AG04449 (cell line): ENCODE data around the gene SHB.

Experiments used
- CTCF ChIA-PET: fragments of 350-600 bp; formaldehyde crosslinking; extraction: SDS; loops from one replicate; lab custom pipeline; 2021; ENCODE audit warnings: antibody characterized with exemption; lab: Yijun Ruan, JAX
- POLR2A ChIA-PET: fragments of 400-600, 350-600 bp; formaldehyde crosslinking; extraction: SDS; loops from one replicate; lab custom pipeline; 2020; ENCODE audit warnings: antibody characterized with exemption, inconsistent platforms; lab: Yijun Ruan, JAX
- DNase-seq: peaks from one replicate; pipeline ENCODE4 v3.0.0-alpha.2; 2010; ENCODE audit warnings: low read depth, low spot score
- H3K4me3 ChIP-seq: 2 replicates; pipeline ENCODE4 v1.5.1; 2011; ENCODE audit warnings: low read depth, mild to moderate bottlenecking, control low read depth, low read length
- TF ChIP-seq, protein P1 (sequence below): IDR thresholded peaks from one replicate; pipeline ENCODE4 v1.5.1; 2011; ENCODE audit warnings: mild to moderate bottlenecking, moderate library complexity, low read length, control low read depth, inconsistent platforms; ENCODE audit not compliant: insufficient read depth; ENCODE audit errors: missing control alignments

SHB gene

DNA sequence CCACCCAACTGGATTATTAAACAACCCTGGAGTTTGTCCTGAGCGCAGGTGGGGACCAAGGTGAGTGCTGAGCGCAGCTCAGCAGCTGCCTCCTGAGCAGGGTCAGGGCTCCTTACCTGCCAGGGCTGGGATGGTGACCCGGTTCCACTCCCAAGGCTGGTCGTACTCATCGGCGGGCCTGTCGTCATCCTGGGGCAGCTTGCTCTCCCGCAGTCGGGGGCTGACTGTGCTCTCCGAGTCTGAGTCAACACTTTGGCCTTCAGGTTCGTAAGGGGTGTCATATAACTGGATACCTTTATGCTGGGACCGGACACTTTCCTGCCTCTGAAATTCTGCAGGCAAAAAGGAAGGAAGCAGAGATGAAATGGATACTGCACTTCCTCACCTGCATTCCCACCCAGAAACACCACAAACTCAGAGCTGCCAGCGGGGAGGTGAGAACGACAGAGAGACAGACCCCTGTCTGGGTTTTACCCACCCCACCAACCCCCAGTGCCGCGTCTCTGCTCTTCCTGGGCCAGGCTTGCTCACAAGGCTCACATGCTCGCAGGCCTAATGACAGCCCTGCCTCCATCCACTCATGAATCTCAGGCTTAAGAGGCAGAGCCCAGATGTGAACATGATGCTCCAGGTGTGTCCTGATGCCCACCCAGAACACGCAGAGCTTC lies 94.4 kb downstream of the SHB start:
- no peak for DNase-seq
- POLR2A ChIA-PET, result no interaction called here
- CTCF ChIA-PET, result interaction anchor here (1.1 to 3.3 kb wide), 3 partner anchors 11 to 80 kb away, joined by 3 to 9 read pairs (median 3); no protein-coding TSS in a partner anchor
- H3K4me3 ChIP-seq, result no peak overlapping the region
- TF ChIP-seq, protein P1, sequence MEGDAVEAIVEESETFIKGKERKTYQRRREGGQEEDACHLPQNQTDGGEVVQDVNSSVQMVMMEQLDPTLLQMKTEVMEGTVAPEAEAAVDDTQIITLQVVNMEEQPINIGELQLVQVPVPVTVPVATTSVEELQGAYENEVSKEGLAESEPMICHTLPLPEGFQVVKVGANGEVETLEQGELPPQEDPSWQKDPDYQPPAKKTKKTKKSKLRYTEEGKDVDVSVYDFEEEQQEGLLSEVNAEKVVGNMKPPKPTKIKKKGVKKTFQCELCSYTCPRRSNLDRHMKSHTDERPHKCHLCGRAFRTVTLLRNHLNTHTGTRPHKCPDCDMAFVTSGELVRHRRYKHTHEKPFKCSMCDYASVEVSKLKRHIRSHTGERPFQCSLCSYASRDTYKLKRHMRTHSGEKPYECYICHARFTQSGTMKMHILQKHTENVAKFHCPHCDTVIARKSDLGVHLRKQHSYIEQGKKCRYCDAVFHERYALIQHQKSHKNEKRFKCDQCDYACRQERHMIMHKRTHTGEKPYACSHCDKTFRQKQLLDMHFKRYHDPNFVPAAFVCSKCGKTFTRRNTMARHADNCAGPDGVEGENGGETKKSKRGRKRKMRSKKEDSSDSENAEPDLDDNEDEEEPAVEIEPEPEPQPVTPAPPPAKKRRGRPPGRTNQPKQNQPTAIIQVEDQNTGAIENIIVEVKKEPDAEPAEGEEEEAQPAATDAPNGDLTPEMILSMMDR, result no peak

DNA sequence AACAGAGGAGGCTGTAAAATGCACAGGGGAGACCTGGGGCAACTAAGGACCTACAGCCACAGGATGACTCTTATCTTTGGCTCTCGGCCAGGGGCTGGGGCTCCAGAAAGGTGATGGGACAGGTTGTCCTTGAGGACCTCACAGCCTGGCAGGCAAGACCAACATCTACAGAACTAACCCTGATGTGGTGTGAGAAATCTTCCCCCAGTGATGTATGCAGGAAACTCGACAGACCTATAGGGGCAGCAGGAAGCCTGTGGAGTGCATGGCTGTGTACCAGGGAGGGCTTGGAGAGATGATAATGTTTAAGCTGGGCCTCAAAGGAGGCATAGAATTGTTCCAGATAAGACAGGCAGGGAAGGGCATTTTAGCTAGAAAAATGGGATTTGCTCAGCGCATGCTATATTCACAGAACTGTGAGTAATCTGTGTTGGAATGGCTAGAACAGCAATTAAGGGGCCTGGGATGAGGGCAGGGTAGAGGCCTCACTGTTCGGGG lies 96.6 kb downstream of the SHB start:
- H3K4me3 ChIP-seq, result no peak overlapping the region
- no peak for DNase-seq
- POLR2A ChIA-PET, result no interaction called here
- CTCF ChIA-PET, result interaction anchor here (0.6 to 3.3 kb wide), 4 partner anchors 11 to 106 kb away, joined by 3 to 9 read pairs (median 3); no protein-coding TSS in a partner anchor
- TF ChIP-seq, protein P1, result peak; percentile 36

DNA sequence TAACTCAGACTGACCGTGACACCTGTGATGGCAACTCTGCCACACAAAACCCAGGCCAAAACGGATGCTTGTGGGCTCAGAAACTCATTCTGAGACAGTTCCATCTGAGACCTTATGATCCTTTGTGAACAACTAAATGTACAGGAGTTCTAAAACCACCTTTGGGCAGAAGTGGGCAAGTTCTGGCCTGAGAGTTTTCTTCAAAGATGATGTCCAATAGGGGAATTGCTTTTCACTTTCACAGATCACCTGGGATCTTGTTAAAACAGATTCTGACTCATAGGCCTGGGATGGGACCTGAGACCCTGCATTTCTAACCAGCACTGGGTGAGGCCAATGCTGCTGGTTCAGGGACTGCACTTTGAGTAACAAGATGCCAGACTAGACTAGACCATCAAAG lies 97.3 kb downstream of the SHB start:
- CTCF ChIA-PET, result interaction anchor here (1.0 to 3.3 kb wide), 3 partner anchors 11 to 58 kb away, joined by 3 to 9 read pairs (median 4); no protein-coding TSS in a partner anchor
- H3K4me3 ChIP-seq, result no peak overlapping the region
- no peak for DNase-seq
- POLR2A ChIA-PET, result no interaction called here
- TF ChIP-seq, protein P1, result no peak

DNA sequence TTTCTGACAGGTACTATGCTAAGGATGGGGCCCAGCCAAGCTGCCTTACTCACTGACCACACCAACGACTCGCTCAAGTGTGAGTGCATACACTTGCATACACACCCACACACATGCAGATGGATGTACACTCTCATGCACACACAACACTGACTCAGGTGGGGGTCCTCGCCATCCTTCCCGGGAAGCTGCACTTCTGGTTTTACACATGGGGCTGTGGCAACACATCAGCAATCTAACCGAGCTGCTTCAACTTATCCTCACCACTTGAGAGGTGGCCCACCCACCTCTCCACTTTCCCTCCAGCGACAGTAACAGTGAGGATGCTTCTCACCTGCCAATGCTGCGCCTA lies 97.9 kb downstream of the SHB start:
- TF ChIP-seq, protein P1, result no peak
- DNase-seq, result no peak
- no peak overlapping the region for H3K4me3 ChIP-seq
- ChIA-PET CTCF (interaction anchor here (1.2 to 2.1 kb wide), 5 partner anchors 47 to 116 kb away, joined by 3 to 5 read pairs (median 4); no protein-coding TSS in a partner anchor), POLR2A (no interaction called here)

DNA sequence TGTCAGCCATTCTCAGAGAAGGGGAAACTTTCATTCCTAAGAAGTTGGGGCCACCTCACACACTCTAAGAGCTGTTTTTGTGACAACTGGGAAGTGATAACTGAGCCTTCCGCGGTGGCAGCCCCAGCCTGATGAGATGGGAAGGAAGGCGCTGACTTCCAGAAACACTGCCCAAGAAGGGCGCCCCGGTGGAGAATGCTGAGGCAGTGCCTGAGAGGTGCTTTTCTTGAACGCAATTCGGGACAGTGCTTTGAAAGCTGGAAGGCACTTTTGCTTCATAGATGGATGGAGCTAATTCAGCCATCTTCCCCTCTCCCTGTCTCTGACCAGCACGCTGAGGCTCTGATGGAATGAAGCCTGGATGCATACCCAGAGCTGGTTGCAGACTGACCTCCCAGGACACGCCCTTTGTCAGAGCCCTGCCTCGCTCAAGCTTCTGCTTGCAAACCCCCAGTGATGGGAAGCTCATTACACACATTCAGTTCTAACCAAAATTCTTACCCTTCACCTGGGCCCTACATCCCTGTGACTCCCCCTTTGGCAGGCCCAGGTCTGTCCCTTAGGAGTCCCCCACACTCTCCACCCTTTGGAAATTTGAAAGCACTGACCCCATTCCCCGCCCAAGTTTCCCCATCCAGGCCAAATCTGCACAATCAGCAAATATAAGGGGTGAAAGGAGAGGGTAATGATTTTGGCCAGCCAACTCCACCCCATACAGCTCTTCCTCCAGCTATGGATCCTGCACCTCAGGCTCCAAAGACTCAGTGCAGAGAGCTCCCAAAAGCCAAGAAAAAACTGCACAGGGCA lies 98.5 kb downstream of the SHB start:
- CTCF ChIA-PET, result interaction anchor here (1.2 to 2.1 kb wide), 6 partner anchors 31 to 117 kb away, joined by 3 to 5 read pairs (median 4); no protein-coding TSS in a partner anchor

More for the DNA sequence above, 98.5 kb downstream of the SHB start:
- H3K4me3 ChIP-seq, result no peak overlapping the region
- DNase-seq, result no peak
- TF ChIP-seq, protein P1, result no peak
- POLR2A ChIA-PET, result interaction anchor here (1.0 kb wide), 1 partner anchor 98 kb away, joined by 3 read pairs; the partner anchor contains the start of gene SHB
